ENCODE results near the gene SLC34A1. TPM values are rescaled to one million over a fixed set of nuclear protein-coding genes. Genes with fewer than 3 reads are reported as not detected.
A peak's percentile ranks its signal among the peaks of the same experiment; 100 is the strongest.
"Not testable (repeated sequence)": the region's sequence is repeated elsewhere in the genome, so short reads cannot be mapped to it uniquely, and the experiment has no call there.

Gene SLC34A1
- polyA plus RNA-seq, 6 donors from 2014 or later = not detected

- Mint-ChIP-seq H3K27ac (peak overlapping the region in 5 of 6 donors; percentile 21 to 83 (median 62)), H3K9me3 (no peaks in the 10 kb centered on the region), H3K4me3 (peak overlapping the region; percentile 67 to 90 (median 80)), H3K27me3 (peaks cover 8 to 25% (median 10%) of the 10 kb centered on the region in 3 donors), H3K4me1 (peaks cover 32 to 47% (median 46%) of the 10 kb centered on the region in 3 donors), H3K36me3 (no peaks in the 10 kb centered on the region)
- no peak for ATAC-seq (ENCODE audit: low read depth in 2 of 2)
- no peak for DNase-seq
Measured at GRCh38 chr5:177404641-177405179, 20.5 kb downstream of the SLC34A1 start.

GRCh38 chr5:177405312-177405711 lies 21.1 kb downstream of the SLC34A1 start:
- no peak for ATAC-seq (ENCODE audit: low read depth in 2 of 2)
- Mint-ChIP-seq H3K36me3 (no peaks in the 10 kb centered on the region), H3K4me1 (peaks cover 32 to 47% (median 46%) of the 10 kb centered on the region in 3 donors), H3K27ac (peak overlapping the region in 5 of 6 donors; percentile 79 to 91 (median 85)), H3K9me3 (no peaks in the 10 kb centered on the region), H3K27me3 (peaks cover 8 to 25% (median 10%) of the 10 kb centered on the region in 3 donors), H3K4me3 (peak overlapping the region; percentile 57 to 80 (median 70))
- no peak for DNase-seq

- peak overlapping the region; percentile 33 to 91 (median 85) for H3K27ac Mint-ChIP-seq
- DNase-seq = peak; percentile 64
- peaks cover 32 to 47% (median 46%) of the 10 kb centered on the region in 3 donors for H3K4me1 Mint-ChIP-seq
Measured at GRCh38 chr5:177405805-177406204, 21.6 kb downstream of the SLC34A1 start.

GRCh38 chr5:177409043-177409801 lies 25.0 kb downstream of the SLC34A1 start, which contains the start of gene F12:
F12 (minus strand) TSS chr5:177409564; CDS start chr5:177409527, 37 bp downstream.
- DNase-seq (no peak), ATAC-seq (ENCODE audit: low read depth in 2 of 2) (no peak)
- H3K27me3 Mint-ChIP-seq = no peaks in the 10 kb centered on the region
- no peaks in the 10 kb centered on the region for H3K36me3 Mint-ChIP-seq
- peaks cover 18 to 31% (median 25%) of the 10 kb centered on the region in 3 donors for H3K4me1 Mint-ChIP-seq
- peak within 1 kb of the TSS in 2 of 6 donors; percentile 20 to 24 for H3K27ac Mint-ChIP-seq
- H3K4me3 Mint-ChIP-seq = peak within 1 kb of the TSS in 1 of 8 donors; percentile 63
- no peaks in the 10 kb centered on the region for H3K9me3 Mint-ChIP-seq

More at GRCh38 chr5:177405805-177406204, 21.6 kb downstream of the SLC34A1 start:
- Mint-ChIP-seq H3K36me3 (no peaks in the 10 kb centered on the region), H3K9me3 (no peaks in the 10 kb centered on the region), H3K27me3 (peaks cover 8 to 25% (median 10%) of the 10 kb centered on the region in 3 donors), H3K4me3 (peak overlapping the region; percentile 57 to 80 (median 66))
- ATAC-seq (ENCODE audit: low read depth in 2 of 2) = peak; percentile 46 to 51

GRCh38 chr5:177410575-177410974 lies 26.3 kb downstream of the SLC34A1 start:
- DNase-seq (no peak), ATAC-seq (ENCODE audit: low read depth in 2 of 2) (no peak)
- Mint-ChIP-seq H3K36me3 (no peaks in the 10 kb centered on the region), H3K27me3 (no peaks in the 10 kb centered on the region), H3K9me3 (no peaks in the 10 kb centered on the region), H3K27ac (peak overlapping the region in 1 of 6 donors; percentile 24), H3K4me1 (peaks cover 6 to 24% (median 13%) of the 10 kb centered on the region in 3 donors), H3K4me3 (no peak overlapping the region)

GRCh38 chr5:177412603-177413233 lies 28.5 kb downstream of the SLC34A1 start:
- Mint-ChIP-seq H3K36me3 (no peaks in the 10 kb centered on the region), H3K27ac (peak overlapping the region in 1 of 6 donors; percentile 80), H3K4me3 (no peak overlapping the region), H3K9me3 (no peaks in the 10 kb centered on the region), H3K4me1 (peaks cover 0 to 10% (median 0%) of the 10 kb centered on the region in 3 donors), H3K27me3 (no peaks in the 10 kb centered on the region)
- DNase-seq (no peak), ATAC-seq (ENCODE audit: low read depth in 2 of 2) (peak in 1 of 2 donors; percentile 27)

- Mint-ChIP-seq H3K36me3 (no peaks in the 10 kb centered on the region), H3K27ac (no peak overlapping the region), H3K4me1 (peaks cover 0 to 10% (median 0%) of the 10 kb centered on the region in 3 donors), H3K9me3 (no peaks in the 10 kb centered on the region), H3K4me3 (no peak overlapping the region), H3K27me3 (no peaks in the 10 kb centered on the region)
- ATAC-seq (ENCODE audit: low read depth in 2 of 2) (no peak), DNase-seq (no peak)
Measured at GRCh38 chr5:177414481-177414880, 30.2 kb downstream of the SLC34A1 start.

- H3K9me3 Mint-ChIP-seq; H3K36me3 Mint-ChIP-seq; DNase-seq; H3K27me3 Mint-ChIP-seq; H3K27ac Mint-ChIP-seq; H3K4me3 Mint-ChIP-seq; ATAC-seq (ENCODE audit: low read depth in 2 of 2); H3K4me1 Mint-ChIP-seq: not testable (repeated sequence)
Measured at GRCh38 chr5:177417081-177417480, 32.8 kb downstream of the SLC34A1 start.

- H3K27ac Mint-ChIP-seq = no peak overlapping the region
- H3K4me3 Mint-ChIP-seq = peak overlapping the region in 1 of 8 donors; percentile 42
- peaks cover 0 to 4% (median 0%) of the 10 kb centered on the region in 3 donors for H3K4me1 Mint-ChIP-seq
- H3K36me3 Mint-ChIP-seq = no peaks in the 10 kb centered on the region
- ATAC-seq (ENCODE audit: low read depth in 2 of 2) (no peak), DNase-seq (no peak)
- no peaks in the 10 kb centered on the region for H3K9me3 Mint-ChIP-seq
- no peaks in the 10 kb centered on the region for H3K27me3 Mint-ChIP-seq
Measured at GRCh38 chr5:177419046-177419445, 34.8 kb downstream of the SLC34A1 start.

- H3K36me3 Mint-ChIP-seq; H3K9me3 Mint-ChIP-seq; DNase-seq; ATAC-seq (ENCODE audit: low read depth in 2 of 2); H3K4me1 Mint-ChIP-seq; H3K4me3 Mint-ChIP-seq; H3K27me3 Mint-ChIP-seq; H3K27ac Mint-ChIP-seq: not testable (repeated sequence)
Measured at GRCh38 chr5:177420472-177420871, 36.2 kb downstream of the SLC34A1 start.

GRCh38 chr5:177421062-177421798 lies 37.0 kb downstream of the SLC34A1 start:
- Mint-ChIP-seq H3K4me1 (peaks cover 8 to 13% (median 10%) of the 10 kb centered on the region in 3 donors), H3K36me3 (no peaks in the 10 kb centered on the region), H3K9me3 (no peaks in the 10 kb centered on the region), H3K27me3 (no peaks in the 10 kb centered on the region), H3K4me3 (no peak overlapping the region), H3K27ac (peak overlapping the region in 1 of 6 donors; percentile 69)
- ATAC-seq (ENCODE audit: low read depth in 2 of 2) (no peak), DNase-seq (no peak)

- no peak for DNase-seq
- H3K27ac Mint-ChIP-seq = no peak overlapping the region
- no peaks in the 10 kb centered on the region for H3K36me3 Mint-ChIP-seq
- no peak for ATAC-seq (ENCODE audit: low read depth in 2 of 2)
- no peaks in the 10 kb centered on the region for H3K27me3 Mint-ChIP-seq
- H3K4me1 Mint-ChIP-seq = peaks cover 21 to 29% (median 24%) of the 10 kb centered on the region in 3 donors
- H3K4me3 Mint-ChIP-seq = no peak overlapping the region
- H3K9me3 Mint-ChIP-seq = no peaks in the 10 kb centered on the region
Measured at GRCh38 chr5:177423671-177424070, 39.4 kb downstream of the SLC34A1 start.
